HG02884 (cell line): Measurements from ENCODE around the gene MRPL32.
"Not testable (repeated sequence)": the region's sequence is repeated elsewhere in the genome, so short reads cannot be mapped to it uniquely, and the experiment has no call there.

Experiments used
- ATAC-seq: cut with Tn5 transposase; IDR thresholded peaks from one replicate; pipeline ENCODE4 v1.9.1; 2021; ENCODE audit warnings: mild to moderate bottlenecking, moderate library complexity; ENCODE audit not compliant: unreplicated experiment

Gene MRPL32

DNA sequence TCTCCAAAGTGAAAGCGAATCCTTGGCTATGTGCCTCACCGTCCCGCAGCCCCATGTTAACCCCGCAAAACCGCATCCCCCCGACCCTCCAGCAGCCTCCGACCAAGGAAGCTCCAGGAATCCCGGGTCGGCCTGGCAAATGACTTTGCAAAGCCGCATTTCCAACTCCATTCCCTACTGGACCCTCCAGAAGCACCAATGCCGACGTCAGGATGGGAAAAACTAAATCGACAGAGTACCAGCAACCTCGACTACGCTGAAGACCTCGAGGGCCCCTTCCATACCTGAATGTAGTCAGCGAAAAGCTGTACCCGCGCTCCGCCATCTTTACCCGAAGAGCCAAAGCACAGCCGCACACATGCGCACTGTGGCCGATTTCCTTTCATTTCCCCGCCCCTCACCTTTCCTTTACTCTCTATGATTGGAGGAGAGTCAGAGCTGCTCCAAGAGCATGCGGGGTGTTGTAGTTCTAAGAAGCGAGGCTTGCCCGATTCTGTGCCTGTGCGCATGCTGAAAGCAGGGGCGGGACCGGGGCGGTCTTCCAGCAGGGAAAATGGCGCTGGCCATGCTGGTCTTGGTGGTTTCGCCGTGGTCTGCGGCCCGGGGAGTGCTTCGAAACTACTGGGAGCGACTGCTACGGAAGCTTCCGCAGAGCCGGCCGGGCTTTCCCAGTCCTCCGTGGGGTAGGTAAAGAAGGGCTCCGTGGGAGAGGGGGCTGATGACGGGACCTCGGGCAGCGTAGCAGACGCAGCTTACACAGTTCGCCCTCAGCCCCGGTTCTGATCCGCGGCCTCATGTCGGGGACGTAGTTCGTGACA lies at the start of gene MRPL32, which contains the start of gene PSMA2:
TSS of gene MRPL32 (plus strand) at position 543 of the 818 bp plus-strand sequence. CDS start at position 554, 11 bp downstream.
TSS of gene PSMA2 (minus strand) at position 341 of the 818 bp plus-strand sequence. CDS start at position 325, 16 bp downstream.
- ATAC-seq = peak; percentile 99

DNA sequence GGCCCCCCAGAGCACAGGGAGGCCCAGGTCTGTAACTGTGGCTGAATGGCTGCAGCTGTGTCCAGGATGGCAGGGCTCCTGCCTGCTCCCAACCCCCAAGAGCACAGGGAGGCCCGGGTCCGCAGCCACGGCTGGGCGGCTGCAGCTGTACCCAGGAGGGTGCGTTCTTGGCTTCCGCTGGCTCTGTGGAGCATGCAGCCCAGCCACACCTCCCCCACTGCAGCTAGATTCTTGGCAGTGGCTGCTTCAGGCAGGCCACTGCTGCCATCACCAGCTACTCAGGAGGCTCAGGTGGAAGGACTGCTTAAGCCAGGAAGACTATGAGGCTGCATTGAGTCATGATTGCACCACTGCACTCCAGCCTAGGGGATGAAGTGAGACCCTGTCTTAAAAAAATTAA lies 48.2 kb upstream of the MRPL32 start:
- no peak for ATAC-seq

GRCh38 chr7:42885183-42885582 lies 47.0 kb upstream of the MRPL32 start:
- not testable (repeated sequence) for ATAC-seq

GRCh38 chr7:42886129-42886528 lies 46.0 kb upstream of the MRPL32 start:
- ATAC-seq = no peak

GRCh38 chr7:42886893-42887505 lies 45.2 kb upstream of the MRPL32 start:
- no peak for ATAC-seq

GRCh38 chr7:42893346-42894240 lies 38.6 kb upstream of the MRPL32 start:
- no peak for ATAC-seq

GRCh38 chr7:42900842-42901241 lies 31.3 kb upstream of the MRPL32 start:
- no peak for ATAC-seq

DNA sequence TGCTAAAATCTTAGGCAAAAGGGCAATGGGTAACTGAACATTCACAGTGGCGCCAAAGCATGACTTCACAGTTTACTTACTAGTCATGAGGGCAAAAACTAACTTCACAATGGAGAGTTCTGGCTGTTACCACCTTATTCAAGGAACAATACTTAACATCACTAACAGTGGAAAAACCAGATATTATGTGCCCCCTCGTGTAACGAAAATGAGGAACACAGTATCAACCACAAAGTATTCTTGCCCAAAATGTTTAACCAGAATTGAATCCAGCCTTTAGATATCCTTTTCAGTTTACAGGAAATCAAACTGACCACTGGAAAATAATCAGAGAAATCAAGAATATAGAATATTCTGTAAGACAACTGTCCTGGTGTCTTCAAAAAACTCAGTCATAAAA lies 29.8 kb upstream of the MRPL32 start:
- no peak for ATAC-seq

DNA sequence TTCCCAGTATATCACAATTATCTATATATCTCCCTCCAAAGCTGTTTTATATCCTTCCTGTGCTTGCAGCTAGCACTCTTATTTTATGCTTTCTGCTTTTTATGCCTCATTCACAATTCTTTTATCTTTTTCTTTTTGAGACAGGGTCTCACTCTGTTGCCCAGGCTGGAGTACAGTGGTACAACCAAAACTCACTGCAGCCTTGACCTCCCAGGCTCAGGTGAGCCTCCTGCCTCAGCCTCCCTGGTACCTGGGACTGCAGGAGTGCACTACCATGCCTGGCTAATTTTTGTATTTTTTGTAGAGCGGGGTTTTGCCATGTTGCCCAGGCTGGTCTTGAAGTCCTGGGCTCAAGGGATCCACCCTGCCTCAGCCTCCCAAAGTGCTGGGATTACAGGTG lies 26.0 kb upstream of the MRPL32 start:
- no peak for ATAC-seq

GRCh38 chr7:42907316-42907715 lies 24.9 kb upstream of the MRPL32 start:
- ATAC-seq = no peak

DNA sequence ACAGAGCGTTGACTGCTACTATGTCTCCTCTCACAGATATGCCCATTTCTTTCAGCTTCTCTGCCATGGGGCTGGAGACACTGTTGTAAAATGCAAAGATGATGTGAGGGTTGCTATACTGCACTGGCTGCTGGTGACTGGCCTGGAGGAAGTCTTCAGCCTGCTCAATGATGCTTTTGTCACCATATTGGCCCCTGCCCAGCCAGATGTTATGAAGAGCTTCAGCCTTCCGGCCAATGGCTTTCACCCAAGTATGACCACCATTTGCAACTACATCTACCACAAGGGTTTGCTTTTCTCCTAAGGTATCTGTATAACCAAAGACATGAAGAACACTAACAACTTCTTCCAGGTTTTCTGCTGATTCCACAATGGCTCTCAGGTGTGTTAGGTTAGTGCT lies 21.9 kb upstream of the MRPL32 start:
- no peak for ATAC-seq

- ATAC-seq = peak; percentile 89
Observed at GRCh38 chr7:42911454-42912447, 20.4 kb upstream of the MRPL32 start, which contains the start of gene C7orf25. Gene C7orf25, minus strand, starts transcription at chr7:42912070. Its CDS starts 1,170 bp downstream, at chr7:42910900.

- ATAC-seq = no peak
Observed at GRCh38 chr7:42913591-42913990, 18.6 kb upstream of the MRPL32 start.

- ATAC-seq = no peak
Observed at GRCh38 chr7:42914009-42914408, 18.2 kb upstream of the MRPL32 start.

GRCh38 chr7:42914421-42915045 lies 17.6 kb upstream of the MRPL32 start:
- no peak for ATAC-seq

DNA sequence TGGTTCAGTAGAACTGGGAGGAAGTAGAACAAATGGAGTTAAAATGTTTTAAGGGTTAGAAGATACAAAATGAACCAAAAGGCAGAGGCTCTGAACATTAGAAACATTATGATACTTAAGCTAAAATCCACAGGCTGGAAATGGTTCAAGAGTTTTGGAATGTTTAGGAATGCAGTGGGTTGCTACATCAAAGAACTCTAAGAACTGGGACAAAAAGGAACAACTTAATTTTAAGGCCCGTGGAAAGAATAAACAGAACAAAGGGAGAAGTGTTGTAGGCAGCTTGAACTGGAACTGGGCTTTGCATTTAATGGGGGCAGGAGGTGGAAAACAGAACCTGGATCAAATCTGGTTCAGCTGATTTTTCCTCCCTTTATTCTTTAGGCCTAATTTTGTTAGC lies 16.8 kb upstream of the MRPL32 start:
- ATAC-seq = no peak

GRCh38 chr7:42922017-42922753 lies 10.0 kb upstream of the MRPL32 start:
- ATAC-seq = no peak

DNA sequence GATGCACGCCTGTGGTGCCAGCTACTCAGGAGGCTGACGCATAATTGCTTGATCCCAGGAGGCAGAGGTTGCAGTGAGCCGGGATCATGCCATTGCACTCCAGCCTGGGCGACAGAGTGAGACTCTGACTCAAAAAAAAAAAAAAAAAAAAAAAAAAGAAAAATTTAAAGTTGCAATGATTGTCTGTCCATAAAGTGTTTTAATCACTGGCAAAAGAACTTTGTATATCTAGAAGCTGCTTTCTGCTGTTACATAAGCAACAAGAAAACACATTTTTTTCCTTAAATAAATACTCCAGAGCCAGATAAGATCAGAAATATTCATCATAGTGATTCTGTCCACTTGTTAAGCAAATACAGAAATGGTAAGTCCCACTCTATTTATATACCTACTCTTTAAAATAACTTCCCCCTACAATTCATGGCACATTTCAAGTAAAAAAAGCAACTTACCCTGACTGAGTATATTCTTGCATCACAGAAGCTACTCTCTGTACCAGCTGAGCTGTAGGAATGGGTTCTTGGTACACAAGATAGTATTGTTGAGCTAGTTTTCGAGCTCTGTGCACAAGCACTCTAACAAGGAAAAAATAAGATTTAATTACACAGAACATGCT lies 7.8 kb upstream of the MRPL32 start:
- ATAC-seq = no peak
